Measurements from ENCODE around the gene VTI1B. TPM values are rescaled to one million over a fixed set of nuclear protein-coding genes. Genes with fewer than 3 reads are reported as not detected.
A peak's percentile ranks its signal among the peaks of the same experiment; 100 is the strongest.
"Not testable (repeated sequence)": the region's sequence is repeated elsewhere in the genome, so short reads cannot be mapped to it uniquely, and the experiment has no call there.

VTI1B gene
- total RNA-seq, 1 donor from 2014 or later, result 40.4 TPM

- FAIRE-seq, result no peak
- DNase-seq (ENCODE audit: low spot score in 2 of 2), result no peak
Observed at GRCh38 chr14:67633451-67634147, 40.8 kb downstream of the VTI1B start.

DNA sequence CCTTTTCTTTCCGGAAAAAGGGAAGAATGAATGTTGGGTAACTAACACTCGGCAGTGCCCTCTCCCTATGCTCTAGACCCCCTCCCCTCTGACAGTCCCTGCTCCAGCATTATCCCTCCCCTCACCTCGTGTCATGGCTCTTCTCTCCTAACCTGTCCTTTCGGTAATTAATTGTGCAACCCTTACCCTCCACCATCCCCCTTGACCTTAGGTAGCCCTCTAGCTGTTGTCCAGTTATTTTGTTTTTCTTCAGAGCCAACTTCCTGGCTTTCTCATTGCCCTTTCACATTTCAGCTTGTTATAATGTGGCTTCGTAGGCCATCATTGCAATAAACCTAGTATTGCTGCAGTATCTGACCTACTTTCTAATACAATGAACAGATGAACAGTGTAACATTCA is 43.5 kb downstream of the VTI1B start:
- no peak for FAIRE-seq
- DNase-seq (ENCODE audit: low spot score in 2 of 2), result no peak

DNA sequence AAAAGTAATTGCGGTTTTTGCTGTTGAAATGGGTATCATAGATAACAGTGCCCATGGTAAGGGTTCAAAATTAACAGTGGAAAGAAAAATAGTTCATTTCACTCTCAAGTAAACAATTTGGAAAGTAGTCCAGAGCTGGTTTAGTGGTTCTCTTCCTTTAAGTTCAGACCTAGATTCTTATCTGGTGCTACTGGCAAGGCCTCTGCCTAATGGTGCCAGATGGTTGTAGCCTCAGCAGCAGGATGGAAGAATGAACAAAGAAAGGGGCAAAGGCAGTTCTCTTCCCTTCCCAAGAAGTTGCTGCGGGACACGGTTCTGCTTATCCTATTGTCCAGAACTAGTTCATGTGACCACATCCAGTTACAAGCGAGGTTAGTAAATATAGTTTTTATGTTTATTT is 44.2 kb downstream of the VTI1B start:
- no peak for FAIRE-seq
- no peak for DNase-seq (ENCODE audit: low spot score in 2 of 2)

DNA sequence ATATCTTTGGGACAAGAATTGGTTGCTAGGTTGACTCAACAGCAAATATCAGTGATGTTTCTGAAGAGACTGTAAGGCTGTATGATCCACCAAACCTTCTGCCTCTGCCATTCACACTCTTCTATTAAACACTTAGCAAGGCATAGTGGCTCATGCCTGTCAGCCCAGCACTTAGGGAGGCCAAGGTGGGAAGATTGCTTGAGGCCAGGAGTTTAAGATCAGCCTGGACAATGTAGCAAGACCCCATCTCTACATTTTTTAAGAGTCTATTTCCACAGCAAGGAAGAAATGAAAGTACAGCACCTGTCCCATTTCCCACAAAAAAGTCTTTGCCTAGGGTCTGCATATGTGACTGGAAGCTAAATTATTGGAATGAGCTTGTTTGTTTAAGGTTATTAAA is 46.9 kb downstream of the VTI1B start:
- FAIRE-seq (no peak), DNase-seq (ENCODE audit: low spot score in 2 of 2) (no peak)

GRCh38 chr14:67626131-67626530 is 48.3 kb downstream of the VTI1B start:
- FAIRE-seq; DNase-seq (ENCODE audit: low spot score in 2 of 2): not testable (repeated sequence)

GRCh38 chr14:67623114-67623513 is 51.3 kb downstream of the VTI1B start:
- FAIRE-seq (no peak), DNase-seq (ENCODE audit: low spot score in 2 of 2) (no peak)

GRCh38 chr14:67622675-67623074 is 51.8 kb downstream of the VTI1B start:
- FAIRE-seq (no peak), DNase-seq (ENCODE audit: low spot score in 2 of 2) (peak in 1 of 2 donors; percentile 33)

GRCh38 chr14:67620217-67620785 is 54.1 kb downstream of the VTI1B start:
- FAIRE-seq, result no peak
- DNase-seq (ENCODE audit: low spot score in 2 of 2), result peak in 1 of 2 donors; percentile 19

GRCh38 chr14:67619446-67620216 is 54.8 kb downstream of the VTI1B start, which contains the start of gene ARG2:
TSS of gene ARG2 (plus strand) at chr14:67619920. CDS start at chr14:67619978, 58 bp downstream.
- FAIRE-seq, result no peak
- peak; percentile 81 to 96 for DNase-seq (ENCODE audit: low spot score in 2 of 2)

GRCh38 chr14:67618617-67619063 is 55.8 kb downstream of the VTI1B start:
- peak; percentile 46 to 53 for DNase-seq (ENCODE audit: low spot score in 2 of 2)
- FAIRE-seq, result no peak

DNA sequence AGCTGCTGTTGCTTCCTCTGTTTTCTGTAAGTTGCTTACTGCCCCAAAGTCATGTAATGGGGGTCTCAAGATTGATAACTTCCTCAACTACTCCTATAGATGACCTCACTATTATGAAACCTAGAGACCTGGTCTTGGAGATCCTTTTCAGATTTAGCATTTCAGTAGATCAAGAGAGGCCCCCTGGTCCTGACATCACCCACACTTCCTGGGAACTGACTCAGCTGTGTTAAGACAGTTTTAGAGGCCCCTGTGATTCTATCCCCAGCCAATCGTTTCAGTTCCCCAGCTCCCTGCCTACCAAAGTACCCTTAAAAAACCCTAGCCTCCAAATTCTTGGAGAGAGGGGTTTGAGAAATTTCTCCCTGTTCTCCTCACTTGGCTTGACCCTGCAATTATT is 63.9 kb downstream of the VTI1B start:
- DNase-seq (ENCODE audit: low spot score in 2 of 2) (no peak), FAIRE-seq (no peak)

- DNase-seq (ENCODE audit: low spot score in 2 of 2) (no peak), FAIRE-seq (no peak)
Observed at GRCh38 chr14:67609642-67610310, 64.7 kb downstream of the VTI1B start.

DNA sequence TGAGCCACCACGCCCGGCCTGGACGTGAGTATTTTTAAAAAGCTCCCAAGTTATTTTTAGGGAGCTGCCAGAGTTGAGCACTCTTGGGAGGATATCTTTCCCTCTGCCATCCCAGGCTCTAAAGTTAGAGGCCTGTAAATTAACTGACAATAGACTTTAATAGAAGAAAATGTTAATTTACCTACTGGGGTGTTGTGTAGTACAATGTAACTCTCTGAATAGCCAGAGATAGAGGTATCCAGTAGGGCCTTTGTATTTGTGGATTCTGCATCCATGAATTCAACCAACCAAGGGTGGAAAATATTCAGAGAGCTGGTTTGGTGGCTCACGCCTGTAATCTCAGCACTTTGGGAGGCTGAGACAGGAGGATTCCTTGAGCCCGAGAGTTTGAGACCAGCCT is 66.8 kb downstream of the VTI1B start:
- DNase-seq (ENCODE audit: low spot score in 2 of 2) (no peak), FAIRE-seq (no peak)

DNA sequence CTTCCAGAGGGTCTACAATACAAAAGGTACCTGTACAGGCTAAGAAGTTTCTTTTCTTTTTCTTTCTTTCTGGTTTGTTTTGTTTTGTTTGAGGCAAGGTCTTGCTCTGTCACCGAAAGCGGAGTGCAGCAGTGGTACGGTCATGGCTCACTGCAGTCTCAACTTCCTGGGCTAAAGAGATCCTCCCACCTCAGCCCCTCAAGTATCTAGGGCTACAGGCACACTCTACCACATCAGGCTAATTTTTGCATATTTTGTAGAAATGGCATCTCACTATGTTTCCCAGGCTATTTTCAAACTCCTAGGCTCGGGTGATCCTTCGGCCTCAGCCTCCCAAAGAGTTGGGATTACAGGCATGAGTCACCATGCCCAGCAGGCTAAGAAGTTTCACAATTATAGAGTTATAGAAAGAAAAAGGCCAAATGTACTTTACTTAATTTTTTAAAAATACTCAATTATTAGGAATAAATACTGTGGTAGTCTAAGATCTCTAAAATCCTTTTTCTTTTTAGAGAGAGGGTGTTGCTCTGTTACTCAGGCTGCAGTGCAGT is 71.4 kb downstream of the VTI1B start:
- DNase-seq (ENCODE audit: low spot score in 2 of 2) (no peak), FAIRE-seq (no peak)

DNA sequence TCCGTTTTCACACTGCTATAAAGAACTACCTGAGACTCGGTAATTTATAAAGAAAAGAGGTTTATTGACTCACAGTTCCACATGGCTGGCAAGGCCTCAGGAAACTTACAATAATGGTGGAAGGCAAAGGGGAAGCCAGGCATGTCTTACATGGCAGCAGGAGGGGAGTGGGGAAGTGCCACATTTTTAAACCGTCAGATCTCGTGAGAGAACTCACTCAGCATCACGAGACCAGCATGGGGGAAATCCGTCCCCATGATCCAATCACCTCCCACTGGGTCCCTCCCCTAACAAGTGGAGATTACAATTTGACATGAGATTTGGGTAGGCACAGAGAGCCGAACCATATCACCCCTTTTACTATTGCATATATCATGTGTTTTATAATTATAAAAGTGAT is 72.4 kb downstream of the VTI1B start:
- DNase-seq (ENCODE audit: low spot score in 2 of 2) (no peak), FAIRE-seq (no peak)

DNA sequence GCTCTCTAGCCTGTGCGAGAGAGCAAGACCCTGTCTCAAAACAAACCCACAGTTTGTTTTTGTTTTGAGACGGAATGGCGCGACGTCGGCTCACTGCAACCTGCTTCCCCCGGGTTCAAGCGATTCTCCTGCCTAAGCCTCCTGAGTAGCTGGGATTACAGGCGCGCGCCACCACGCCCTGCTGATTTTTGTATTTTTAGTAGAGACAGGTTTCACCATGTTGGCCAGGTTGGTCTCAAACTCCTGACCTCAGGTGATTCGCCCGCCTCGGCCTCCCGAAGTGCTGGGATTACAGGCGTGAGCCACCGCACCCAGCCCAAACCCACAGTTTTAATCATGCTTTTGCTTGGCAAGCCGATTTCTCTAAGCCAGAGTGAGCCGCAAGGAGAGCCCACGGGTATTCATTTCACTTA is 73.9 kb downstream of the VTI1B start:
- not testable (repeated sequence) for FAIRE-seq; DNase-seq (ENCODE audit: low spot score in 2 of 2)

DNA sequence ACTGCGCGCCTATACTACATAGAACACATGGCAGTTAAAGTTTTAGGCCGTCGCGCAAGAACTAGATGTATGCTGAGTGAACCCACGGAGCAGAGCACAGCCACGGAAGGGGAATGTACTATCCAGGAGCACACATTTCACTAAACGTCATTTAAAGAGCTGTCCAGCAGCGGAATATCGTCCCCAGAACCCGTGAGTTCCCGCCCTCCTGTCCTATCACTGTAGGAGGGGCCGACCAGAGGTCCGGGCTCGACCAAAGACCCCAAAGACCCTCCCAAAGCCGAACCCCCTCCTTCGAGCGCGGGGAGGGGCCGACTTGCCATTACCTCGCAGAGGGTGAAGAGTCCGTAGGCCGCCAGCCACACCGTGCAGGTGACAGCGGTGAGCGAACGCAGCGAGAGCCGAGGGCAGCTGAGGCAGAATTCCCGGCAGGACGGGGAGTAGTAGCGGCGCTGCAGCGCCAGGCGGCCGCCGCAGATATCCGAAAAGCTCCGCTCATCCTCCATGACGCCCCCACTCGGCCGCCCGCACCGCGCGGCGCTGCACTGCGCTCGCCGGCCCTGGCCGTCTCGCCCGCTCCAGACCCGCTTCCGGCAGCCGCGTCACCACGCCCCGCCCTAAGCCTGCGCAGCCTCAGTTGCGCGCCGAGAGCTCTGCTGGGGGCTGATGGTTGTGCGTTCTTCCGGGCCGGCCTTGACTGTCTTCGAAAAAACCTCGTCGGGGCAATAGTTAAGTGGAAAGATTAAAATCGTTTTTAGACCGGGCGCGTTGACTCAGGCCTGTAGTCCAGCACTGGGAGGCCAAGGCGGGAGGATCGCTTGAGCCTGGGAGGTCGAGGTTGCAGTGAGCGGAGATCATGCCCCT is 74.5 kb downstream of the VTI1B start, which contains the start of gene PIGH:
TSS of gene PIGH (minus strand) at position 571 of the 864 bp plus-strand sequence. CDS start at position 506, 65 bp downstream.
- FAIRE-seq, result no peak
- DNase-seq (ENCODE audit: low spot score in 2 of 2), result peak; percentile 86 to 95

Data from frontal cortex (tissue), 4 donors.